ENCODE results near the gene MEIKIN.

MEIKIN gene

DNA sequence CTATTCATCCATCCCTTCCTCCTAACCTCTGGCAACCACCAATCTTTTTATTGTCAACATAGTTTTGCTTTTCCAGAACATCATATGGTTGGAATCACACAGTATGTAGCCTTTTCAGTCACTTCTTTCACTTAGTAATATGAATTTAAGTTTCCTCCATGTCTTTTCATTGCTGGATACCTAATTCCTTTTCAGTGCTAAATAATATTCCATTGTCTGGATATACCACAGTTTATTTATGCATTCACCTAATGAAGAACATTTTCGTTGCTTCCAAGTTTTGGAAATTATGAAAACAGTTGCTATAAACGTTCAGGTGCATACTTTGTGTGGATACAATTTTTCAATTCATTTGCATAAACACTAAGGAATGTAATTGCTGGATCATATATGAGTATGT, 77.9 kb downstream of the MEIKIN start:
- FAIRE-seq (no peak), DNase-seq (ENCODE audit: insufficient read length, low spot score) (no peak)
- TF ChIP-seq, protein P1, sequence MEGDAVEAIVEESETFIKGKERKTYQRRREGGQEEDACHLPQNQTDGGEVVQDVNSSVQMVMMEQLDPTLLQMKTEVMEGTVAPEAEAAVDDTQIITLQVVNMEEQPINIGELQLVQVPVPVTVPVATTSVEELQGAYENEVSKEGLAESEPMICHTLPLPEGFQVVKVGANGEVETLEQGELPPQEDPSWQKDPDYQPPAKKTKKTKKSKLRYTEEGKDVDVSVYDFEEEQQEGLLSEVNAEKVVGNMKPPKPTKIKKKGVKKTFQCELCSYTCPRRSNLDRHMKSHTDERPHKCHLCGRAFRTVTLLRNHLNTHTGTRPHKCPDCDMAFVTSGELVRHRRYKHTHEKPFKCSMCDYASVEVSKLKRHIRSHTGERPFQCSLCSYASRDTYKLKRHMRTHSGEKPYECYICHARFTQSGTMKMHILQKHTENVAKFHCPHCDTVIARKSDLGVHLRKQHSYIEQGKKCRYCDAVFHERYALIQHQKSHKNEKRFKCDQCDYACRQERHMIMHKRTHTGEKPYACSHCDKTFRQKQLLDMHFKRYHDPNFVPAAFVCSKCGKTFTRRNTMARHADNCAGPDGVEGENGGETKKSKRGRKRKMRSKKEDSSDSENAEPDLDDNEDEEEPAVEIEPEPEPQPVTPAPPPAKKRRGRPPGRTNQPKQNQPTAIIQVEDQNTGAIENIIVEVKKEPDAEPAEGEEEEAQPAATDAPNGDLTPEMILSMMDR (IDR thresholded peaks at IDR 0.05; ENCODE audit: insufficient read depth, missing control alignments), result no peak

DNA sequence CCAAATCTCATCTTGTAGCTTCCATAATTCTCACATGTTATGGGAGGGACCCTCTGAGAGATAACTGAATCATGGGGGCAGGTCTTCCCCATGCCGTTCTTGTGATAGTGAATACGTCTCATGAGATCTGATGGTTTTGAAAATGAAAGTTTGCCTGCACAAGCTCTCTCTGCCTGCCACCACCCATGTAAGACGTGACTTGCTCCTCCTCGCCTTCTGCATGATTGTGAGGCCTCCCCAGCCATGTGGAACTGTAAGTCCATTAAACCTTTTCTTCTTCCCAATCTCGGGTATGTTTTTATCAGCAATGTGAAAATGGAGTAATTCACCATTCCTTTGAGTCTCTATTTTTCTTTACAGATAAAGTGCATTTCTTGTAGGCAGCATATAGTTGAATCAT, 81.8 kb downstream of the MEIKIN start:
- TF ChIP-seq, protein P1 (IDR thresholded peaks at IDR 0.05; ENCODE audit: insufficient read depth, missing control alignments), result no peak
- DNase-seq (ENCODE audit: insufficient read length, low spot score), result no peak
- no peak for FAIRE-seq

DNA sequence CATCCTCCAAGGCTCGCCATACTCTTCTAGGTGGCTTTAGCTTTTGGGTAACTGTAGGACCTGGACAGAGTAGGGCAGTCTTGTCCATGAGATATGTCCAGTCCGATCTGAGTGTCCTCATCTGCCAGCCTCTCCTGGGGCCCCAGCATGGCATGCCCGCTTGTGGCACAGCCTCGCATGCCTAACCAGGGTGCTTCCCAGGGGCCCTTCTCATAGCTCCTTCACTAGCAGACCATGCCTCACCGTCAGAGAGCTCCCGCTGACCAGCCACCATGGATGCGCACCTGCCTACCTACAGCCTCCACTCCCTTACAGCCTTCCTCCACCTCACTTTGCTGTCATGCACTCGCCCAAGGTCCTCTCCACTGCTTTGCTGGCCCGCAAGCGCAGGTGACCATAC, 88.1 kb downstream of the MEIKIN start:
- FAIRE-seq (no peak), DNase-seq (ENCODE audit: insufficient read length, low spot score) (no peak)
- TF ChIP-seq, protein P1 (IDR thresholded peaks at IDR 0.05; ENCODE audit: insufficient read depth, missing control alignments), result no peak

DNA sequence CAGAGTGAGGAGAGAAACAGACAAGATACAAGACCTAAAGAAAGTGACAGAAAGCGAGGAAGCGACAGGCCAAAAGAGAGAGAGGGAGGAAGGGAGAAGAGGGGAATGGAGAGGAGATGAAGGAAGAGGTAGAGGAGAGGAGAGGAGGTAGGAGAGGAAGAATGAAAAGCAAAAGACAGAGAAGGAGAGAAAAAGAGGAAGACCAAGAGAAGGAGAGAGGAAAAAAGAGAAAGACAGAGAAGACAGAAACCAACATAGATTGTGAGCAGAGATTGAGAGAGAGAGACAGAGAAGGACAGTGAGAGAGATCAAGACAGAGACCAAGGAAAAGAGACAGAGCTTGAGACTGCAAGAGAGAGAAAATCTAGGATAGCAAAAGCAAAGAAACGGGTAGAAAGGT, 90.0 kb downstream of the MEIKIN start:
- DNase-seq (ENCODE audit: insufficient read length, low spot score), result no peak
- TF ChIP-seq, protein P1 (IDR thresholded peaks at IDR 0.05; ENCODE audit: insufficient read depth, missing control alignments), result no peak
- FAIRE-seq, result no peak

DNA sequence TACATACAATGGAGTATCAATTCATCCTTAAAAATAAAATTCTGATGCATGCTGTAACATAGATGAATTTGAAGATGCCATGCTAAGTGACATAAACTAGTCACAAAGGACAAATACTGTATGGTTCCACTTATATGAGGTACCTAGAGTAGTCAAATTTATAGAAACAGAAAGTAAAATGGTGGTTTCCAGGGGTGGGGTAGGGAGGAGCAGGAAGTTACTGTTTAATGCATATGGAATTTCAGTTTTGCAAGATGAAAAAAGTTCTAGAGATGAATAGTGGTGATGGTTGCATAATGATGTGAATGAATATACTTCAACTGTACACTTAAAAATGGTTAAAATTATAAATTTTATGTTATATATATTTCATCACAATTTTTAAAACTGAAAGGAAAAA, 91.3 kb downstream of the MEIKIN start:
- DNase-seq (ENCODE audit: insufficient read length, low spot score), result no peak
- TF ChIP-seq, protein P1 (IDR thresholded peaks at IDR 0.05; ENCODE audit: insufficient read depth, missing control alignments), result no peak
- no peak for FAIRE-seq

DNA sequence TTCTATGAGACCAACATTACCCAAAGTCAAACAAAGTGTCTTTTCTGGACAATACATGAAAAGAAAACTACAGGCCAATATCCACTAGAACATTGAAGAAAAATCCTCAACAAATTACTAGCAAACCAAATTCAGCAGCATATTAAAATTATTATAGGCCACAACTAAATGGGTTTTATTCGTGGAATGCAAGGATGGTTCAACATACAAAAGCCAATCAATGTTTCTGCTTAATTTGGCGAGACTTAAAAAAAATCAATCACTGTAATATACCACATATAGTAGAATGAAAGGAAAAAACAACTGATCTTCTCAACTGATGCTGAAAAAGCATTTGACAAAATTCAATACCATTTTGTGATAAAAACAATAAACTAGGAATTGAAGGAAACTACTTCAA, 96.8 kb downstream of the MEIKIN start:
- TF ChIP-seq, protein P1 (IDR thresholded peaks at IDR 0.05; ENCODE audit: insufficient read depth, missing control alignments), result no peak
- FAIRE-seq (no peak), DNase-seq (ENCODE audit: insufficient read length, low spot score) (no peak)

DNA sequence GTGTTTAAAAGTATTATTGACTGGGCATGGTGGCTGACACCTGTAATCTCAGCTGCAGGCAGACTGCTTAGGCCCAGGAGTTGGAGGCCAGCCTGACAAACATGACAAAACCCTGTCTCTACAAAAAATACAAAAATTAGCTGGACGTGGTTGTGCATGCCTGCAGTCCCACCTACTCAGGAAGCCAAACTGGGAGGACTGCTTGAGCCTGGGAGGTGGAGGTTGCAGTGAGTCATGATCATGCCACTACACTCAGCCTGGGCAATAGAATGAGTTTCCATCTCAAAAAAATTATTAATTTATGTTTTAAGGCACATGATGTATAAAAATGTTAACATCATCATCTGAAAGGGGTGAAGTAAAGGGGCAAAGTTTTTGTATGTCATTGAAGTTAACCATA, 98.9 kb downstream of the MEIKIN start:
- no peak for DNase-seq (ENCODE audit: insufficient read length, low spot score)
- no peak for FAIRE-seq
- TF ChIP-seq, protein P1 (IDR thresholded peaks at IDR 0.05; ENCODE audit: insufficient read depth, missing control alignments), result no peak
